Measurements from ENCODE around the gene MIR17HG. TPM values are rescaled to one million over a fixed set of nuclear protein-coding genes. Genes with fewer than 3 reads are reported as not detected.

The MIR17HG gene
- total RNA-seq, 4 donors from 2014 or later, result 0.51 to 1.3 TPM; not detected in 2

- DNase-seq (no peak), ATAC-seq (no peak)
- Histone ChIP-seq H3K4me3 (no peak overlapping the region), H3K4me1 (peaks cover 7 to 10% of the 10 kb centered on the region in 2 donors), H3K27me3 (peaks cover 26 to 41% (median 32%) of the 10 kb centered on the region in 3 donors), H3K9me3 (no peaks in the 10 kb centered on the region), H3K27ac (no peak overlapping the region), H3K36me3 (no peaks in the 10 kb centered on the region)
- in situ Hi-C loops (cut with MboI; ENCODE audit: low sequenced_read_pairs in 4 of 4) (no loop called here), intact Hi-C loops (cut with DNase I; ENCODE audit: low total_unique reads) (no loop called here)
- TF ChIP-seq POLR2A (IDR thresholded peaks at IDR 0.05), result no peak
- TF ChIP-seq, protein P1, sequence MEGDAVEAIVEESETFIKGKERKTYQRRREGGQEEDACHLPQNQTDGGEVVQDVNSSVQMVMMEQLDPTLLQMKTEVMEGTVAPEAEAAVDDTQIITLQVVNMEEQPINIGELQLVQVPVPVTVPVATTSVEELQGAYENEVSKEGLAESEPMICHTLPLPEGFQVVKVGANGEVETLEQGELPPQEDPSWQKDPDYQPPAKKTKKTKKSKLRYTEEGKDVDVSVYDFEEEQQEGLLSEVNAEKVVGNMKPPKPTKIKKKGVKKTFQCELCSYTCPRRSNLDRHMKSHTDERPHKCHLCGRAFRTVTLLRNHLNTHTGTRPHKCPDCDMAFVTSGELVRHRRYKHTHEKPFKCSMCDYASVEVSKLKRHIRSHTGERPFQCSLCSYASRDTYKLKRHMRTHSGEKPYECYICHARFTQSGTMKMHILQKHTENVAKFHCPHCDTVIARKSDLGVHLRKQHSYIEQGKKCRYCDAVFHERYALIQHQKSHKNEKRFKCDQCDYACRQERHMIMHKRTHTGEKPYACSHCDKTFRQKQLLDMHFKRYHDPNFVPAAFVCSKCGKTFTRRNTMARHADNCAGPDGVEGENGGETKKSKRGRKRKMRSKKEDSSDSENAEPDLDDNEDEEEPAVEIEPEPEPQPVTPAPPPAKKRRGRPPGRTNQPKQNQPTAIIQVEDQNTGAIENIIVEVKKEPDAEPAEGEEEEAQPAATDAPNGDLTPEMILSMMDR (IDR thresholded peaks at IDR 0.05 in 4 of 5, conservative IDR thresholded peaks at IDR 0.05 in 1 of 5), result no peak
Observed at GRCh38 chr13:91401920-91402319, 54.4 kb downstream of the MIR17HG start.

MicroRNAs within 50 kb of the gene (microRNA counts, 767-probe panel; counts per million panel counts)
- 356 to 448 counts per million in 2 donors for microRNA hsa-miR-18a-5p
- microRNA hsa-miR-19a-3p, result 356 to 448 counts per million in 2 donors
- microRNA hsa-miR-19b-3p, result 356 to 448 counts per million in 2 donors
- 356 to 448 counts per million in 2 donors for microRNA hsa-miR-20a-5p+hsa-miR-20b-5p
- 5,552 to 5,746 counts per million in 2 donors for microRNA hsa-miR-92a-3p

Other genes with a start within 250 kb of the MIR17HG start
- not detected for gene GPC5, start 50.9 kb downstream of the MIR17HG start, total RNA-seq